Activated T-helper 1 cell treated with Interleukin-2 at 50 U/mL for 16 hours (primary cell): ENCODE measurements around the gene F11.
"Not testable (repeated sequence)": the region's sequence is repeated elsewhere in the genome, so short reads cannot be mapped to it uniquely, and the experiment has no call there.

ENCODE experiments used
- DNase-seq: peaks from one replicate; pipeline ENCODE4 v3.0.0-alpha.2; 2020; ENCODE audit warnings: low read depth

F11 gene

GRCh38 chr4:186265683-186266652 is at the start of gene F11:
Gene F11 (plus strand): TSS chr4:186266189. CDS start chr4:186267137, 948 bp downstream.
- DNase-seq = no peak

GRCh38 chr4:186216465-186217024 is 49.4 kb upstream of the F11 start:
- no peak for DNase-seq

GRCh38 chr4:186217733-186218293 is 48.2 kb upstream of the F11 start:
- DNase-seq = no peak

- DNase-seq = no peak
These were observed 44.4 kb upstream of the F11 start for GRCh38 chr4:186221624-186222023.

GRCh38 chr4:186225848-186226247 is 40.1 kb upstream of the F11 start:
- no peak for DNase-seq

- no peak for DNase-seq
These were observed 39.3 kb upstream of the F11 start for GRCh38 chr4:186226521-186227189.

- no peak for DNase-seq
These were observed 38.8 kb upstream of the F11 start, which contains the start of gene KLKB1 for GRCh38 chr4:186227221-186227620. Gene KLKB1 (plus strand): TSS chr4:186227507. CDS start chr4:186228196, 689 bp downstream.

- DNase-seq = no peak
These were observed 38.1 kb upstream of the F11 start for GRCh38 chr4:186227744-186228513.

GRCh38 chr4:186228514-186228894 is 37.5 kb upstream of the F11 start:
- DNase-seq = no peak

GRCh38 chr4:186234367-186234766 is 31.6 kb upstream of the F11 start:
- no peak for DNase-seq

- no peak for DNase-seq
These were observed 29.9 kb upstream of the F11 start for GRCh38 chr4:186236126-186236525.

GRCh38 chr4:186240452-186240847 is 25.5 kb upstream of the F11 start:
- no peak for DNase-seq

GRCh38 chr4:186240848-186241491 is 25.0 kb upstream of the F11 start:
- no peak for DNase-seq

GRCh38 chr4:186241616-186242015 is 24.4 kb upstream of the F11 start:
- no peak for DNase-seq

GRCh38 chr4:186242031-186242430 is 24.0 kb upstream of the F11 start:
- not testable (repeated sequence) for DNase-seq

GRCh38 chr4:186243331-186243730 is 22.7 kb upstream of the F11 start:
- DNase-seq = no peak

GRCh38 chr4:186244835-186245234 is 21.2 kb upstream of the F11 start:
- no peak for DNase-seq

- DNase-seq = not testable (repeated sequence)
These were observed 18.8 kb upstream of the F11 start for GRCh38 chr4:186247062-186247752.

- DNase-seq = no peak
These were observed 17.3 kb upstream of the F11 start for GRCh38 chr4:186248643-186249042.
